K562 (cell line): ENCODE results near the gene MED20. TPM values are rescaled to one million over a fixed set of nuclear protein-coding genes. Genes with fewer than 3 reads are reported as not detected.

Experiments used
- ADNP ChIP-seq: fragments of 200-800 bp; sonication (Bioruptor generic); IDR thresholded peaks from 2 replicates; pipeline ENCODE4 v1.6.1; 2016; ENCODE audit warnings: missing genetic modification characterization, missing compliant biosample characterization
- ATF4 ChIP-seq: fragments of 450-650 bp; formaldehyde crosslinking; IDR thresholded peaks from 2 replicates; pipeline ENCODE4 v1.4.0; 2022; ENCODE audit warnings: mild to moderate bottlenecking, moderate library complexity
- CSDE1 ChIP-seq, 2 experiments: fragments of 450-650 bp; IDR thresholded peaks; 2 replicates each; pipeline ENCODE4 v1.6.1; 2016; ENCODE audit warnings: mild to moderate bottlenecking in 1 of 2
- DMBX1 ChIP-seq: fragments of 250-450 bp; sonication (Bioruptor Pico); IDR thresholded peaks from 2 replicates; pipeline ENCODE4 v1.8.0; 2022; ENCODE audit warnings: inconsistent platforms, mild to moderate bottlenecking, moderate library complexity, borderline replicate concordance
- FOXK2 ChIP-seq, 2 experiments: fragments of 450-650 bp; IDR thresholded peaks in 1 of 2; conservative IDR thresholded peaks in 1 of 2; 2 replicates each; pipeline ENCODE4 v1.6.1; 2016; ENCODE audit warnings: low read depth in 2 of 2, mild to moderate bottlenecking in 1 of 2
- HDAC6 ChIP-seq: IDR thresholded peaks from 2 replicates; pipeline ENCODE4 v1.6.1; 2012; ENCODE audit warnings: low read depth, mild to moderate bottlenecking, control low read depth, inconsistent platforms, low read length, moderate library complexity
- PREB ChIP-seq: sonication (generic); formaldehyde crosslinking; IDR thresholded peaks from 2 replicates; pipeline ENCODE4 v1.8.1; 2023; ENCODE audit warnings: mild to moderate bottlenecking, missing genetic modification reagents
- PTBP1 ChIP-seq: fragments of 200-400 bp; formaldehyde crosslinking; IDR thresholded peaks from 2 replicates; pipeline ENCODE4 v1.6.1; 2017; ENCODE audit warnings: low read depth, low read length
- RUNX1 ChIP-seq: sonication (generic); IDR thresholded peaks from 2 replicates; pipeline ENCODE4 v1.6.1; 2016; ENCODE audit warnings: antibody characterized with exemption, low read depth
- SIRT6 ChIP-seq: IDR thresholded peaks from one replicate; pipeline ENCODE4 v1.6.1; 2012; ENCODE audit warnings: low read depth, mild to moderate bottlenecking, control low read depth, inconsistent platforms, low read length, moderate library complexity
- ZC3H8 ChIP-seq: fragments of 450-650 bp; IDR thresholded peaks from 2 replicates; pipeline ENCODE4 v1.6.1; 2017
- ZNF280B ChIP-seq: fragments of 250-450 bp; sonication (Bioruptor Pico); IDR thresholded peaks from 2 replicates; pipeline ENCODE4 v1.5.1; 2021; ENCODE audit warnings: mild to moderate bottlenecking
- ZNF449 ChIP-seq: fragments of 250-450 bp; sonication (Bioruptor Pico); IDR thresholded peaks from 2 replicates; pipeline ENCODE4 v1.8.0; 2022; ENCODE audit warnings: moderate library complexity, mild to moderate bottlenecking, inconsistent platforms
- ZNF655 ChIP-seq: fragments of 250-450 bp; sonication (Bioruptor Pico); IDR thresholded peaks from 2 replicates; pipeline ENCODE4 v1.5.0; 2021
- polyA plus RNA-seq, 8 experiments: library from polyadenylated mRNA; depleted of rRNA in 4 of 8; stranded (reverse) in 5 of 8; unstranded in 3 of 8; fragments of >200 nt; fragmentation: Nextera tagmentation in 2 of 8; fragmentation: Illumina TruSeq in 1 of 8; extraction: Ambion mirVana in 2 of 8; extraction: Trizol in 1 of 8; gene quantifications; 2 replicates each; pipeline versions ENCODE4 v1.2.1 to v1.2.3, GENCODE V29; 2011 to 2014; ENCODE audit warnings: inconsistent platforms in 1 of 8, missing spikeins in 1 of 8
- total RNA-seq, 7 experiments: library from RNA; depleted of rRNA in 6 of 7; stranded (reverse); fragments of >200 nt in 6 of 7; fragmentation: Illumina TruSeq in 2 of 7; extraction: Trizol in 2 of 7; gene quantifications; 2 replicates each; pipeline versions ENCODE4 v1.2.1 to v1.2.3, GENCODE V29; 2011 to 2021; ENCODE audit warnings: low replicate concordance in 1 of 7
- TF ChIP-seq, protein P1 (sequence below): fragments of 200-800 bp; sonication (Bioruptor generic); IDR thresholded peaks from 2 replicates; pipeline ENCODE4 v1.6.1; 2017; ENCODE audit warnings: missing genetic modification characterization, missing compliant biosample characterization
- TF ChIP-seq, protein P2 (sequence below): fragments of 150-350 bp; conservative IDR thresholded peaks from 2 replicates; pipeline ENCODE4 v1.6.1; 2014; ENCODE audit warnings: low read length

Gene MED20
- total and polyA plus RNA-seq, 9 of the 15 experiments (the other 6 are each of a cell fraction or from before 2014, with no cell fraction given) = 27.3 to 80.9 (median 46.0) TPM

DNA sequence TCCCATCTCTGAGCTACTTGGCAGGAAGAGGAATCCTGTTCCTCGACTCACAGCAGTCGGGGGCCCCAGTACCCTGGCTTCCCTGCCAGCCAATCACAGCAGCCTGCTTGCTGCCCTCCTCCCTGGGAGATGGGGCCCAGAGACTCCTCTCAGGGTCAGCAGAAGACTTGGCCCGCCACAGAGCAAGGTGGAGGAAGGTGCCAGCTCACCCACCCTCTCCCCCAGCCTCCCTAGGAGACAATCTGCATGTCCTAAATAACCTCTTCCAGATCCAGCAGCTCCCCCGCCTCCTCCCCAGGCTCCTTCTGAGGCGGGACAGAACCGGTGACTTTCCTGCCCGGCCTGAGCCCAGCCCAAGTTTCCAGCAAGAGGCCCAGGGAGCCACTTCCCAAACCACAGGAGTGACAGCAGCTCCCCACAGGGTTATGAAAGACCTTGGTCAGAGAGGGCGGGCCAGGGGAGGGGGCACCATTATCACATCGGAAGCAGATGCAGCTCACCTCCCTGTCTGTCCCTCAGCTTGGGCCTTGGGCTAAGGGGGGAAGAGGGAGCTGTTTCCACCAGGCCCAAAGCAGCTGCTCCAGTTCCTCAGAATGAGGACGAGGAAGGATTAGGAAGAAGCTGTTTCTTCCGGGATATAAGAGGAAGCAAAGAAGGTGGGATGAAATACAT is 18.4 kb upstream of the MED20 start (continued):
- TF ChIP-seq FOXK2 (conservative IDR thresholded peaks at IDR 0.05 in 1 of 2, IDR thresholded peaks at IDR 0.05 in 1 of 2; ENCODE audit: low read depth in 2 of 2) (no peak), PREB (CRISPR knock-in tag) (no peak), ZNF655 (CRISPR knock-in tag) (no peak), DMBX1 (CRISPR knock-in tag) (0 out of 2 replicates have a peak, but pooled peaks have one; percentile 47), SIRT6 (no peak), ADNP (tag) (no peak), ATF4 (CRISPR knock-in tag) (no peak), ZNF449 (CRISPR knock-in tag) (no peak), CSDE1 (IDR thresholded peaks at IDR 0.05) (no peak), ZNF280B (CRISPR knock-in tag) (no peak), PTBP1 (no peak), HDAC6 (no peak), RUNX1 (0 out of 2 replicates have a peak, but pooled peaks have one; percentile 45), ZC3H8 (no peak)
- TF ChIP-seq, protein P1, sequence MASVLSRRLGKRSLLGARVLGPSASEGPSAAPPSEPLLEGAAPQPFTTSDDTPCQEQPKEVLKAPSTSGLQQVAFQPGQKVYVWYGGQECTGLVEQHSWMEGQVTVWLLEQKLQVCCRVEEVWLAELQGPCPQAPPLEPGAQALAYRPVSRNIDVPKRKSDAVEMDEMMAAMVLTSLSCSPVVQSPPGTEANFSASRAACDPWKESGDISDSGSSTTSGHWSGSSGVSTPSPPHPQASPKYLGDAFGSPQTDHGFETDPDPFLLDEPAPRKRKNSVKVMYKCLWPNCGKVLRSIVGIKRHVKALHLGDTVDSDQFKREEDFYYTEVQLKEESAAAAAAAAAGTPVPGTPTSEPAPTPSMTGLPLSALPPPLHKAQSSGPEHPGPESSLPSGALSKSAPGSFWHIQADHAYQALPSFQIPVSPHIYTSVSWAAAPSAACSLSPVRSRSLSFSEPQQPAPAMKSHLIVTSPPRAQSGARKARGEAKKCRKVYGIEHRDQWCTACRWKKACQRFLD = peak; percentile 80
- TF ChIP-seq, protein P2, sequence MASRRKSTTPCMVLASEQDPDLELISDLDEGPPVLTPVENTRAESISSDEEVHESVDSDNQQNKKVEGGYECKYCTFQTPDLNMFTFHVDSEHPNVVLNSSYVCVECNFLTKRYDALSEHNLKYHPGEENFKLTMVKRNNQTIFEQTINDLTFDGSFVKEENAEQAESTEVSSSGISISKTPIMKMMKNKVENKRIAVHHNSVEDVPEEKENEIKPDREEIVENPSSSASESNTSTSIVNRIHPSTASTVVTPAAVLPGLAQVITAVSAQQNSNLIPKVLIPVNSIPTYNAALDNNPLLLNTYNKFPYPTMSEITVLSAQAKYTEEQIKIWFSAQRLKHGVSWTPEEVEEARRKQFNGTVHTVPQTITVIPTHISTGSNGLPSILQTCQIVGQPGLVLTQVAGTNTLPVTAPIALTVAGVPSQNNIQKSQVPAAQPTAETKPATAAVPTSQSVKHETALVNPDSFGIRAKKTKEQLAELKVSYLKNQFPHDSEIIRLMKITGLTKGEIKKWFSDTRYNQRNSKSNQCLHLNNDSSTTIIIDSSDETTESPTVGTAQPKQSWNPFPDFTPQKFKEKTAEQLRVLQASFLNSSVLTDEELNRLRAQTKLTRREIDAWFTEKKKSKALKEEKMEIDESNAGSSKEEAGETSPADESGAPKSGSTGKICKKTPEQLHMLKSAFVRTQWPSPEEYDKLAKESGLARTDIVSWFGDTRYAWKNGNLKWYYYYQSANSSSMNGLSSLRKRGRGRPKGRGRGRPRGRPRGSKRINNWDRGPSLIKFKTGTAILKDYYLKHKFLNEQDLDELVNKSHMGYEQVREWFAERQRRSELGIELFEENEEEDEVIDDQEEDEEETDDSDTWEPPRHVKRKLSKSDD = no peak
